NCI-H774 (cell line): ENCODE measurements around the gene GSK3B.

Source experiments
- DNase-seq: peaks from one replicate; lab custom pipeline; 2025; lab: John Stamatoyannopoulos, UW

Gene GSK3B

DNA sequence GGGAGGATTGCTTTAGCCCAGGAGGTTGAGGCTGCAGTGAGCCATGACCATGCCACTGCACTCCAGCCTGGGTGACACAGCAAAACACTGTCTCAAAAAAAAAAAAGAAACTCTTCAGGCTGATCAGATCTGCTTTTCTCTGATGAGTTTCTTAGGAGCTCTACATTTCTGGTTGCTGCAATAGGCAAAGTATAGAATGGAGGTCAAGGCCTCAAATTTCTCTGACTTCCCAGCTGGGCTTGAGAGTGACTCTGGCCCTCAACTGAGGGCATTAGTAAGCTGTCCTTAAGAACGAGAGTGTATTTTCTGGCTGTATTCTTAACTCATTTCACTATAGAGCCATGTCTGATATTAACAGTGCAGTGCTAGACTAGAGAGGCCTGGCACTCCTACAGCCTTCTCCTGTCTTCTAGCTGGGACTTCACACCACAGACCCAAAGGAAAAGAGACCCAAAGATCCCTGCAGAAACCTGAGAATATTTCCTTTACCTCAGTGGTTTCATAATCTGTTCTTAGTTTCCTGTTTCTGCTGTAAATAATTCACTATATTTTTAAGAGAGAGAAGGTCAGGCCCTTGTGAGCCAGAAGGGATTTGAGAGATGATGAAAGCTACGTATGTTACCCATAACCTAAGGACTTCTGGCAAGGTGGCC, 314.4 kb downstream of the GSK3B start:
- no peak for DNase-seq

DNA sequence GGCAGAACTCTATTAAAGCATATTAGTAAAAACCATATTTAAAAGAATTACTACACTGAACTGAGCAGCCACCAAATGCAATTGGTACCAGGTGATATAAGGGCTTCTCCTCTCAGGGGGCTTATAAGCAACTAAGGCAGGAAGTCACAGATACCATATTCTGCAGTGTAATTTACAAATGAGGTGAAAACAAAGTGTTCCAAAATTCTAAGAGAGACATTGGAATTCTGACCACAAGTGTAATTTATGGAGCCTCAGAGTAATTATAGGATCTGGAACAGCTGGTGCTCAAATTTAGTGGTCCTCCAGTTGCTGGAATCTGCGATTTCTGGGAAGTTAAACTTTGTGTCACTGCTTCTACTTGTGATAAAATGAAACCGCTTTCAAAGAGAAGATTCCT, 315.4 kb downstream of the GSK3B start:
- DNase-seq = no peak

DNA sequence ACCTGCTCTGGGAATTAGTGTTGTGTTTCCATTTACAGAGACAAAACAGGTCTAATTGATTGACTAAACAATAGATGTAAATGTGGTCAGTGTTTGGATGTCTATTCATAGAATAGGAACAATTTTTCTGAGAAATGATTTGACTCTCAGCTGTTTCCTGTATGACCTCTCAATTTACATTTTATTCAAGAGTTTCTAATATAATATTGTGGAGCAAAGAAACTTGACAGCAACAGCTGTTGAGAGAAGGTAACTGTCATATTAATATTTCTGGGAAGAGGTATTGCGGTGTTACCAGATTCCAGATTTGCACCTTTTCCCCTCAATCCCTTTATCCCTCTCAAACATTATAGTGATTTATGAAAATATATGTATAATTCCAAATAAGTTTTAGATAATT, 316.1 kb downstream of the GSK3B start:
- no peak for DNase-seq

DNA sequence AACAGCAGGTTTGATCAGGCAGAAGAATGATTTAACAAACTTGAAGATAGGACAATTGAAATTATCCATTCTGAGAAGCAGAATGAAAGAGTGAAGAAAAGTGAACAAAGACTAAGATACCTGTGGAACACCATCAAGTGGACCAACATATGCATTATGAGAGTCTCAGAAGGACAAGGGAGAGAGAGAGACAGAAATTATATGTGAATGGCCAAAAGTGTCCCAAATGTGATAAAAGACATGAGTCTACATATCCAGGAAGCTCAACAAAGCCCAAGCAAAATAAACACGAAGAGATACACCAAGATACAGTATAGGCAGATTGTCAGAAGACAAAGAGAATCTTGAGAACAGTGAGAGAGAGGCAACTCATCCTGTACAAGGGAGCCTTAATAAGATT, 317.9 kb downstream of the GSK3B start:
- no peak for DNase-seq

DNA sequence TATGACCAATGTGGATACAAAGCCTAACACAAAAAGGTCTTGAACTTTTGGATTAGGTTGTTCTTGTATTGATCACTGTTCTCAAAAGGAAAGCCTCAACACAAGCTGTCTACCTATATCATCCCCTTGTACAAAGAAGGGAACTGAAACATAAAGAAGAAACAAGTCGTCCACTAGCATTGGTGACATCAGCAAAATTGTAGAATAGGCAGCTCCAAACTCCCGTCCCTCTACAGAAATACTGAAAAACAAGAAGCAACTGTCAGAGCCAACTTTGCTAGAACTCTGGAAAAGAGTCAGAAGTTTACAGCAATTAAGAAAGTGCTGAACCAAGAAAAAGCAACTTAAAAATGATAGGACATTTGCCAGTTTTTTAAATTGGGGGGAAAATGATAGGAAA, 319.8 kb downstream of the GSK3B start:
- DNase-seq = no peak
